Smooth muscle cell (in vitro differentiated cells): Measurements from ENCODE around the gene CTDSPL2. TPM values are rescaled to one million over a fixed set of nuclear protein-coding genes. Genes with fewer than 3 reads are reported as not detected.

Experiments
- DNase-seq: peaks from one replicate; lab custom pipeline; 2025; ENCODE audit not compliant: unreplicated experiment; lab: John Stamatoyannopoulos, UW
- H2AFZ ChIP-seq: fragments of 200-600 bp; sonication (generic); 2 replicates; pipeline ENCODE4 v1.6.0; 2016; ENCODE audit warnings: antibody characterized with exemption, low read depth, mild to moderate bottlenecking
- H3F3A ChIP-seq: fragments of 200-600 bp; sonication (generic); 2 replicates; pipeline ENCODE4 v1.6.0; 2017; ENCODE audit warnings: antibody characterized with exemption, low read depth
- H3K27ac ChIP-seq: fragments of 200-600 bp; sonication (generic); 2 replicates; pipeline ENCODE4 v1.5.1; 2016; ENCODE audit warnings: low read depth, mild to moderate bottlenecking
- H3K27me3 ChIP-seq: fragments of 200-600 bp; sonication (generic); 2 replicates; pipeline ENCODE4 v1.6.1; 2016; ENCODE audit warnings: low read depth, mild to moderate bottlenecking
- H3K36me3 ChIP-seq: fragments of 200-600 bp; sonication (generic); 2 replicates; pipeline ENCODE4 v1.5.1; 2016; ENCODE audit warnings: low read depth
- H3K4me1 ChIP-seq: fragments of 200-600 bp; sonication (generic); 2 replicates; pipeline ENCODE4 v1.5.1; 2016; ENCODE audit warnings: low read depth
- H3K4me2 ChIP-seq: fragments of 200-600 bp; sonication (generic); 2 replicates; pipeline ENCODE4 v1.6.0; 2016; ENCODE audit warnings: mild to moderate bottlenecking
- H3K4me3 ChIP-seq: fragments of 200-600 bp; sonication (generic); 2 replicates; pipeline ENCODE4 v1.5.1; 2016; ENCODE audit warnings: mild to moderate bottlenecking
- H3K79me2 ChIP-seq: fragments of 200-600 bp; sonication (generic); 2 replicates; pipeline ENCODE4 v1.6.0; 2016; ENCODE audit warnings: low read depth, mild to moderate bottlenecking
- H3K9ac ChIP-seq: fragments of 200-600 bp; sonication (generic); 2 replicates; pipeline ENCODE4 v1.6.0; 2016; ENCODE audit warnings: low read depth
- H3K9me3 ChIP-seq: fragments of 200-600 bp; sonication (generic); replicated peaks from 2 replicates; pipeline ENCODE4 v1.5.1; 2016; ENCODE audit warnings: low read depth
- H4K20me1 ChIP-seq: fragments of 200-600 bp; sonication (generic); 2 replicates; pipeline ENCODE4 v1.6.0; 2016; ENCODE audit warnings: low read depth
- CTCF ChIP-seq: fragments of 200-600 bp; sonication (generic); IDR thresholded peaks from 2 replicates; pipeline ENCODE4 v1.5.1; 2017; ENCODE audit warnings: borderline replicate concordance, mild to moderate bottlenecking, antibody characterized with exemption; ENCODE audit not compliant: insufficient read depth, poor library complexity, severe bottlenecking
- WGBS: methylation state at CpG from one replicate; pipeline ENCODE4 v1.1.7; 2016; ENCODE audit warnings: low lambda C conversion rate; 5-methylcytosine and 5-hydroxymethylcytosine counted together
- polyA plus RNA-seq: library from polyadenylated mRNA; unstranded; fragments of >200 nt; fragmentation: Nextera tagmentation; extraction: Ambion mirVana; gene quantifications from 2 replicates; pipeline ENCODE4 v1.2.1, GENCODE V29; 2016
- total RNA-seq: library from RNA; depleted of rRNA; stranded (reverse); fragments of >200 nt; gene quantifications from 2 replicates; pipeline ENCODE4 v1.2.3, GENCODE V29; 2014

The CTDSPL2 gene
- total and polyA plus RNA-seq, 2 experiments from 2014 or later, result 15.6 to 83.9 TPM

GRCh38 chr15:44570361-44570760, 142.9 kb downstream of the CTDSPL2 start:
- no peak overlapping the region for H2AFZ ChIP-seq
- TF ChIP-seq CTCF, result no peak
- H3K4me3 ChIP-seq, result no peak overlapping the region
- no peaks in the 10 kb centered on the region for H4K20me1 ChIP-seq
- H3K27me3 ChIP-seq, result no peaks in the 10 kb centered on the region
- H3K9ac ChIP-seq, result no peak overlapping the region
- no peaks in the 10 kb centered on the region for H3K9me3 ChIP-seq
- H3F3A ChIP-seq, result no peaks in the 10 kb centered on the region
- no peaks in the 10 kb centered on the region for H3K4me1 ChIP-seq
- H3K27ac ChIP-seq, result no peak overlapping the region
- no peaks in the 10 kb centered on the region for H3K79me2 ChIP-seq
- no peak for DNase-seq
- peaks cover under 1% of the 10 kb centered on the region for H3K36me3 ChIP-seq
- 95% methylated on average over 4 of the region's 4 CpGs for WGBS
- no peak overlapping the region for H3K4me2 ChIP-seq

DNA sequence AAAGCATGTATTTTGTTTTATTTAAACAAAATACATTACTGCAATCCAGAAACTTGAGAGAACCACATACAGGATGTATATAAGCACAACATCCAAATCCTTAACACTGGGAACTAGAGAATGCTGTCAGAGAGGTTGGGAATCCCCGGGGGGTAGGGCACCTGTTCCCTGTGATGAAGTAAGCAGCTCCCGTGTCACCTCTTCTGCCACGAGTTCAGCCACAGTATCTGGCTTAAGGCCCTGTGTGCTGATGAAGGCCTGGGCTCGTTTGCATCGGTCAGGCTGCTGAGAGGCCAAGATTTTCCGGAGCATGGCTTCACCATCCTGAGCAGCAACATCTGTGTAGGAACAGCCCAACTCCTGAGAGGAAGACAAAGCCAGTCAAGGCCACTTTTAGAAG, 146.0 kb downstream of the CTDSPL2 start:
- Histone ChIP-seq H3F3A (no peaks in the 10 kb centered on the region), H3K4me2 (no peak overlapping the region), H3K27me3 (no peaks in the 10 kb centered on the region), H3K27ac (no peak overlapping the region), H3K36me3 (no peaks in the 10 kb centered on the region), H4K20me1 (no peaks in the 10 kb centered on the region), H3K79me2 (no peaks in the 10 kb centered on the region), H2AFZ (no peak overlapping the region), H3K9ac (no peak overlapping the region), H3K4me1 (no peaks in the 10 kb centered on the region), H3K9me3 (no peaks in the 10 kb centered on the region), H3K4me3 (no peak overlapping the region)
- no peak for DNase-seq
- no peak for TF ChIP-seq CTCF
- WGBS, result 98% methylated on average over 6 of the region's 6 CpGs

- no peak overlapping the region for H3K27ac ChIP-seq
Measured at GRCh38 chr15:44574734-44575133, 147.3 kb downstream of the CTDSPL2 start.

More at GRCh38 chr15:44574734-44575133, 147.3 kb downstream of the CTDSPL2 start:
- no peak overlapping the region for H2AFZ ChIP-seq
- DNase-seq, result no peak
- no peak for TF ChIP-seq CTCF
- no peaks in the 10 kb centered on the region for H4K20me1 ChIP-seq
- no peak overlapping the region for H3K4me3 ChIP-seq
- no peaks in the 10 kb centered on the region for H3K9me3 ChIP-seq
- H3K79me2 ChIP-seq, result no peaks in the 10 kb centered on the region
- H3K4me1 ChIP-seq, result no peaks in the 10 kb centered on the region
- 100% methylated on average over 1 of the region's 1 CpG for WGBS
- H3K9ac ChIP-seq, result no peak overlapping the region
- H3F3A ChIP-seq, result no peaks in the 10 kb centered on the region
- no peak overlapping the region for H3K4me2 ChIP-seq
- H3K36me3 ChIP-seq, result no peaks in the 10 kb centered on the region
- no peaks in the 10 kb centered on the region for H3K27me3 ChIP-seq

Other genes with a start within 250 kb of the CTDSPL2 start
- gene FRMD5, start 232.4 kb upstream of the CTDSPL2 start, total RNA-seq, result 6.4 and 7.2 TPM in 2 replicates
- 0.46 and 2.7 TPM in 2 replicates for gene FRMD5, start 232.4 kb upstream of the CTDSPL2 start, polyA plus RNA-seq
- gene GOLM2, start 138.9 kb upstream of the CTDSPL2 start, total RNA-seq, result 114 and 147 TPM in 2 replicates
- 53.2 and 66.2 TPM in 2 replicates for gene GOLM2, start 138.9 kb upstream of the CTDSPL2 start, polyA plus RNA-seq
- 46.6 and 62.3 TPM in 2 replicates for gene EIF3J, start 109.5 kb downstream of the CTDSPL2 start, total RNA-seq
- gene EIF3J, start 109.5 kb downstream of the CTDSPL2 start, polyA plus RNA-seq, result 28.7 and 32.0 TPM in 2 replicates
- 48.6 and 84.4 TPM in 2 replicates for gene SPG11, start 236.0 kb downstream of the CTDSPL2 start, total RNA-seq
- gene SPG11, start 236.0 kb downstream of the CTDSPL2 start, polyA plus RNA-seq, result 16.2 and 17.1 TPM in 2 replicates